Peyer's patch (tissue), 4 donors: ENCODE measurements around the gene ARFGEF2.

ENCODE experiments used
- POLR2A ChIP-seq, 2 donors: fragments of 450-650 bp; IDR thresholded peaks; one replicate each; pipeline ENCODE4 v1.5.1; 2017; ENCODE audit warnings: antibody characterized with exemption in 2 of 2, mild to moderate bottlenecking in 2 of 2, moderate library complexity in 2 of 2
- TF ChIP-seq, protein P1 (sequence below), 6 experiments: fragments of 450-650 bp in 4 of 6; fragments of 200-600 bp in 2 of 6; sonication (generic) in 1 of 6; IDR thresholded peaks; one replicate each; pipeline ENCODE4 v1.5.1; 2017 to 2019; ENCODE audit warnings: antibody characterized with exemption in 6 of 6, mild to moderate bottlenecking in 3 of 6, moderate library complexity in 1 of 6

DNA sequence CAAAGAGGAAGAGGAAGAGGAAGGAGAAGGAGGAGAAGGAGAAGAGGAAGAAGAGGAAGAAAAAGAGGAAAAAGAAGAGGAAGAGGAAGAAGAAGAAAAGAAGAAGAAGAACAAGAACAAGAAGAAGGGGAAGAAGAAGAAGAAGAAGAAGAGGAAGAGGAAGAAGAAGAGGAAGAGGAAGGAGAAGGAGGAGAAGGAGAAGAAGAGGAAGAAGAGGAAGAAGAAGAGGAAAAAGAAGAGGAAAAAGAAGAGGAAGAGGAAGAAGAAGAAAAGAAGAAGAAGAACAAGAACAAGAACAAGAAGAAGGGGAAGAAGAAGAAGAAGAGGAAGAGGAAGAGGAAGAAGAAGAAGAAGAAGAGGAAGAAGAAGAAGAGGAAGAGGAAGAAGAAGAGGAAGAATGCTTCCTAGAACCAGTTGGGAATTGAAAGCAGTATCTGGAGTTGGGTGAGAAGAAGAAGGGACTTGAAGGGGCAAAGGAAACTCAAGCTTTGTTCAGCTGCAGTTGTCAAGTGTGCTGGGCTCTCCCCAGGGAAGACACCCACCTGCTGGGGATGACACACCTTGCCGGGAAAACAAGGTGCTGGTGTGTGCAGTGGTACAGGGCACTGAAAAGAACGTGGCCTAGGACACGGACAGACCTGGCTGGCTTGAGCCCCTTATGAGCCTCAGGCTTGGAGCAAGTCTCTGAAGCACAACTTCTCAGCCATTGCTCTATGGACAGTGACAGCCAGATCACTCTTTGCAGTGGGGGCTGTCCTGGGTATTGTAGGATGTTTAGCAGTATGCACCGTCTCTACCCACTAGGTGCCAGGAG is 30.1 kb upstream of the ARFGEF2 start:
- TF ChIP-seq, protein P1, sequence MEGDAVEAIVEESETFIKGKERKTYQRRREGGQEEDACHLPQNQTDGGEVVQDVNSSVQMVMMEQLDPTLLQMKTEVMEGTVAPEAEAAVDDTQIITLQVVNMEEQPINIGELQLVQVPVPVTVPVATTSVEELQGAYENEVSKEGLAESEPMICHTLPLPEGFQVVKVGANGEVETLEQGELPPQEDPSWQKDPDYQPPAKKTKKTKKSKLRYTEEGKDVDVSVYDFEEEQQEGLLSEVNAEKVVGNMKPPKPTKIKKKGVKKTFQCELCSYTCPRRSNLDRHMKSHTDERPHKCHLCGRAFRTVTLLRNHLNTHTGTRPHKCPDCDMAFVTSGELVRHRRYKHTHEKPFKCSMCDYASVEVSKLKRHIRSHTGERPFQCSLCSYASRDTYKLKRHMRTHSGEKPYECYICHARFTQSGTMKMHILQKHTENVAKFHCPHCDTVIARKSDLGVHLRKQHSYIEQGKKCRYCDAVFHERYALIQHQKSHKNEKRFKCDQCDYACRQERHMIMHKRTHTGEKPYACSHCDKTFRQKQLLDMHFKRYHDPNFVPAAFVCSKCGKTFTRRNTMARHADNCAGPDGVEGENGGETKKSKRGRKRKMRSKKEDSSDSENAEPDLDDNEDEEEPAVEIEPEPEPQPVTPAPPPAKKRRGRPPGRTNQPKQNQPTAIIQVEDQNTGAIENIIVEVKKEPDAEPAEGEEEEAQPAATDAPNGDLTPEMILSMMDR (IDR thresholded peaks at IDR 0.05) = no peak
- TF ChIP-seq POLR2A (IDR thresholded peaks at IDR 0.05) = no peak
